ENCODE results near the gene TEDDM1.
A peak's percentile ranks its signal among the peaks of the same experiment; 100 is the strongest.

Gene TEDDM1

DNA sequence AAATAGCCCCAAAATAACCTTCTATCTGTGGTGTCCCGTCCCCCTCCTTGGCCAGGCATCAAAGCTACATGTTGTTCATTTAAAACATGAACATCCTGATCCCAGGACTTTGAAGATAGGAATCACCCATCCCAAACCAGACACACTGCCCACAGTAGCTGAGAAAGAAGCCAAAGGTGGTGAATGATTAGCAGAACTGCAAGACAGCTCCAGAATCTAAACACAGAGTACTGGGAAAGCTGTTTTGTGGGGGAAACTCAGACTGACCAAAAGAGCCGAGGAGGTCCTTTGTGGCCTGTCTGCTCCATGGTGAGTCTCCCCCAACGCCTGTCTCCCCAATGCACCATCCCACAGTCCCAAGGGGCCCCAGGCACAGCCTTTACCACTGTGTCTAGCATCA, 7.3 kb upstream of the TEDDM1 start:
- TF ChIP-seq TCF4 (CRISPR knock-in tag; IDR thresholded peaks at IDR 0.05; ENCODE audit: borderline replicate concordance) (no peak), OSR1 (CRISPR knock-in tag; IDR thresholded peaks at IDR 0.05) (no peak), SNAI2 (CRISPR knock-in tag; IDR thresholded peaks at IDR 0.05) (no peak), ZNF8 (CRISPR knock-in tag; IDR thresholded peaks at IDR 0.05) (no peak), ZFP3 (CRISPR knock-in tag; IDR thresholded peaks at IDR 0.05) (no peak), RARB (CRISPR knock-in tag; IDR thresholded peaks at IDR 0.05) (no peak), CSDC2 (CRISPR knock-in tag; IDR thresholded peaks at IDR 0.05) (no peak)
- TF ChIP-seq, protein P1, sequence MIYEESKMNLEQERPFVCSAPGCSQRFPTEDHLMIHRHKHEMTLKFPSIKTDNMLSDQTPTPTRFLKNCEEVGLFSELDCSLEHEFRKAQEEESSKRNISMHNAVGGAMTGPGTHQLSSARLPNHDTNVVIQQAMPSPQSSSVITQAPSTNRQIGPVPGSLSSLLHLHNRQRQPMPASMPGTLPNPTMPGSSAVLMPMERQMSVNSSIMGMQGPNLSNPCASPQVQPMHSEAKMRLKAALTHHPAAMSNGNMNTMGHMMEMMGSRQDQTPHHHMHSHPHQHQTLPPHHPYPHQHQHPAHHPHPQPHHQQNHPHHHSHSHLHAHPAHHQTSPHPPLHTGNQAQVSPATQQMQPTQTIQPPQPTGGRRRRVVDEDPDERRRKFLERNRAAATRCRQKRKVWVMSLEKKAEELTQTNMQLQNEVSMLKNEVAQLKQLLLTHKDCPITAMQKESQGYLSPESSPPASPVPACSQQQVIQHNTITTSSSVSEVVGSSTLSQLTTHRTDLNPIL (CRISPR knock-in tag; IDR thresholded peaks at IDR 0.05; ENCODE audit: low read depth) = no peak
- TF ChIP-seq, protein P2, sequence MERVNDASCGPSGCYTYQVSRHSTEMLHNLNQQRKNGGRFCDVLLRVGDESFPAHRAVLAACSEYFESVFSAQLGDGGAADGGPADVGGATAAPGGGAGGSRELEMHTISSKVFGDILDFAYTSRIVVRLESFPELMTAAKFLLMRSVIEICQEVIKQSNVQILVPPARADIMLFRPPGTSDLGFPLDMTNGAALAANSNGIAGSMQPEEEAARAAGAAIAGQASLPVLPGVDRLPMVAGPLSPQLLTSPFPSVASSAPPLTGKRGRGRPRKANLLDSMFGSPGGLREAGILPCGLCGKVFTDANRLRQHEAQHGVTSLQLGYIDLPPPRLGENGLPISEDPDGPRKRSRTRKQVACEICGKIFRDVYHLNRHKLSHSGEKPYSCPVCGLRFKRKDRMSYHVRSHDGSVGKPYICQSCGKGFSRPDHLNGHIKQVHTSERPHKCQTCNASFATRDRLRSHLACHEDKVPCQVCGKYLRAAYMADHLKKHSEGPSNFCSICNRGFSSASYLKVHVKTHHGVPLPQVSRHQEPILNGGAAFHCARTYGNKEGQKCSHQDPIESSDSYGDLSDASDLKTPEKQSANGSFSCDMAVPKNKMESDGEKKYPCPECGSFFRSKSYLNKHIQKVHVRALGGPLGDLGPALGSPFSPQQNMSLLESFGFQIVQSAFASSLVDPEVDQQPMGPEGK (CRISPR knock-in tag; IDR thresholded peaks at IDR 0.05; ENCODE audit: borderline replicate concordance) = no peak
- TF ChIP-seq, protein P3, sequence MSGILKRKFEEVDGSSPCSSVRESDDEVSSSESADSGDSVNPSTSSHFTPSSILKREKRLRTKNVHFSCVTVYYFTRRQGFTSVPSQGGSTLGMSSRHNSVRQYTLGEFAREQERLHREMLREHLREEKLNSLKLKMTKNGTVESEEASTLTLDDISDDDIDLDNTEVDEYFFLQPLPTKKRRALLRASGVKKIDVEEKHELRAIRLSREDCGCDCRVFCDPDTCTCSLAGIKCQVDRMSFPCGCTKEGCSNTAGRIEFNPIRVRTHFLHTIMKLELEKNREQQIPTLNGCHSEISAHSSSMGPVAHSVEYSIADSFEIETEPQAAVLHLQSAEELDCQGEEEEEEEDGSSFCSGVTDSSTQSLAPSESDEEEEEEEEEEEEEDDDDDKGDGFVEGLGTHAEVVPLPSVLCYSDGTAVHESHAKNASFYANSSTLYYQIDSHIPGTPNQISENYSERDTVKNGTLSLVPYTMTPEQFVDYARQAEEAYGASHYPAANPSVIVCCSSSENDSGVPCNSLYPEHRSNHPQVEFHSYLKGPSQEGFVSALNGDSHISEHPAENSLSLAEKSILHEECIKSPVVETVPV (CRISPR knock-in tag; IDR thresholded peaks at IDR 0.05) = no peak
- TF ChIP-seq, protein P4, sequence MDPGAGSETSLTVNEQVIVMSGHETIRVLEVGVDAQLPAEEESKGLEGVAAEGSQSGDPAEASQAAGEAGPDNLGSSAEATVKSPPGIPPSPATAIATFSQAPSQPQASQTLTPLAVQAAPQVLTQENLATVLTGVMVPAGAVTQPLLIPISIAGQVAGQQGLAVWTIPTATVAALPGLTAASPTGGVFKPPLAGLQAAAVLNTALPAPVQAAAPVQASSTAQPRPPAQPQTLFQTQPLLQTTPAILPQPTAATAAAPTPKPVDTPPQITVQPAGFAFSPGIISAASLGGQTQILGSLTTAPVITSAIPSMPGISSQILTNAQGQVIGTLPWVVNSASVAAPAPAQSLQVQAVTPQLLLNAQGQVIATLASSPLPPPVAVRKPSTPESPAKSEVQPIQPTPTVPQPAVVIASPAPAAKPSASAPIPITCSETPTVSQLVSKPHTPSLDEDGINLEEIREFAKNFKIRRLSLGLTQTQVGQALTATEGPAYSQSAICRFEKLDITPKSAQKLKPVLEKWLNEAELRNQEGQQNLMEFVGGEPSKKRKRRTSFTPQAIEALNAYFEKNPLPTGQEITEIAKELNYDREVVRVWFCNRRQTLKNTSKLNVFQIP (CRISPR knock-in tag; IDR thresholded peaks at IDR 0.05; ENCODE audit: borderline replicate concordance, low read depth) = no peak
- ATAC-seq = no peak

DNA sequence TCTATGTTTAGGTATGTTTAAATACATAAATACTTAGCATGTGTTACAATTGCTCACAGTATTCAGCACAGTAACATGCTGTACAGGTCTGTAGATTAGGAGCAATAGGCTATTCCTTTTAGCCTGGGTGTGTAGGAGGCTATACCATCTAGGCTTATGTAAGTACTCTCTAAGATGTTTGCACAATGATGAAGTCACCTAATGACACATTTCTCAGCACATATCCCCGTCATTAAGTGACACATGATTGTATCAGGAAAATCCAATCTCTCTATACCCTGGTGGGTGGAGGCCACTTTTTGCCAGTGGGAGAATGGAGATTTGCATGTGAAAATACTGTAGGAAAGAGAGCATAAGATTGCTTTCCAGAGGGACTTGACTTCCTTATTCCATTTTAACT, 5.5 kb upstream of the TEDDM1 start:
- TF ChIP-seq TCF4 (CRISPR knock-in tag; IDR thresholded peaks at IDR 0.05; ENCODE audit: borderline replicate concordance) = no peak
- TF ChIP-seq SNAI2 (CRISPR knock-in tag; IDR thresholded peaks at IDR 0.05) = no peak
- TF ChIP-seq ARNTL (CRISPR knock-in tag; IDR thresholded peaks at IDR 0.05; ENCODE audit: borderline replicate concordance, low read depth) = no peak
- TF ChIP-seq ESRRG (CRISPR knock-in tag; IDR thresholded peaks at IDR 0.05) = no peak
- no peak for ATAC-seq

DNA sequence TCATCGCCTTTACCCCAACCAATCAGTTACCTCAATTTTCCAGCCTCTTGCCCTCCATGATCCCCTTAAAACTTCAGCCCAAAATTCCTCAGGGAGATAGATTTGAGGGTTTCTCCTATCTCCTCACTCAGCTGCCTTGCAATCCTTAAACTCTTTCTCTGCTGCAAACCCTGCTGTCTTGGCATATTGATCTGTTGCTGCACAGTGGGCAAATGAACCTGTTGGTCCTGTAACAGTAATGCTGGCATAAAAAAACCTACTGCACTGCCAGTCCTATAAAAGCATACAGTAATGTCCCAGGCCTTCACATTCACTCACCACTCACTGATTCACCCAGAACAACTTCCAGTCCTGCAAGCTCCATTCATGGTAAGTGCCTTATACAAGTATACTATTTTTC, 5.1 kb upstream of the TEDDM1 start:
- TF ChIP-seq, protein P5, sequence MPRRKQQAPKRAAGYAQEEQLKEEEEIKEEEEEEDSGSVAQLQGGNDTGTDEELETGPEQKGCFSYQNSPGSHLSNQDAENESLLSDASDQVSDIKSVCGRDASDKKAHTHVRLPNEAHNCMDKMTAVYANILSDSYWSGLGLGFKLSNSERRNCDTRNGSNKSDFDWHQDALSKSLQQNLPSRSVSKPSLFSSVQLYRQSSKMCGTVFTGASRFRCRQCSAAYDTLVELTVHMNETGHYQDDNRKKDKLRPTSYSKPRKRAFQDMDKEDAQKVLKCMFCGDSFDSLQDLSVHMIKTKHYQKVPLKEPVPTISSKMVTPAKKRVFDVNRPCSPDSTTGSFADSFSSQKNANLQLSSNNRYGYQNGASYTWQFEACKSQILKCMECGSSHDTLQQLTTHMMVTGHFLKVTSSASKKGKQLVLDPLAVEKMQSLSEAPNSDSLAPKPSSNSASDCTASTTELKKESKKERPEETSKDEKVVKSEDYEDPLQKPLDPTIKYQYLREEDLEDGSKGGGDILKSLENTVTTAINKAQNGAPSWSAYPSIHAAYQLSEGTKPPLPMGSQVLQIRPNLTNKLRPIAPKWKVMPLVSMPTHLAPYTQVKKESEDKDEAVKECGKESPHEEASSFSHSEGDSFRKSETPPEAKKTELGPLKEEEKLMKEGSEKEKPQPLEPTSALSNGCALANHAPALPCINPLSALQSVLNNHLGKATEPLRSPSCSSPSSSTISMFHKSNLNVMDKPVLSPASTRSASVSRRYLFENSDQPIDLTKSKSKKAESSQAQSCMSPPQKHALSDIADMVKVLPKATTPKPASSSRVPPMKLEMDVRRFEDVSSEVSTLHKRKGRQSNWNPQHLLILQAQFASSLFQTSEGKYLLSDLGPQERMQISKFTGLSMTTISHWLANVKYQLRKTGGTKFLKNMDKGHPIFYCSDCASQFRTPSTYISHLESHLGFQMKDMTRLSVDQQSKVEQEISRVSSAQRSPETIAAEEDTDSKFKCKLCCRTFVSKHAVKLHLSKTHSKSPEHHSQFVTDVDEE (CRISPR knock-in tag; IDR thresholded peaks at IDR 0.05) = no peak
- no peak for TF ChIP-seq ARNTL (CRISPR knock-in tag; IDR thresholded peaks at IDR 0.05; ENCODE audit: borderline replicate concordance, low read depth)
- no peak for TF ChIP-seq ZFP3 (CRISPR knock-in tag; IDR thresholded peaks at IDR 0.05)

DNA sequence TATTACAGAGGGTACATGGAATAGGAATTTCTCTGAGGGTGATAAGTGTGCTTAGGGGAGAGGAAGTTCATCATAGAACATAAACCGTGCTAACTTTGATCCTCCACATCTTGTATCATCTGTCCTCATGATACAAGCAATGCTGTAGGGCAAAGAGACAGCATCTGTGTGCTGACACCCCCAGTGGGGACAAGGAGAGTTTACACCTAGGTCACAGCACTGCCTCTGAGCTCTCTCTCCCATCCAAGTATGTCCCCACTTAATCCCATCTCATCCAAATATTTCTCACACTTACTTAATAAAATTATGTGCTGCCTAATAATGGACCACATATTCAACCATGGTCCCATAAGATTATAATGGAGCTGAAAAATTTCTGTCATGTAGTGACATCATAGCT, 4.3 kb upstream of the TEDDM1 start:
- 0 out of 3 replicates have a peak, but pooled peaks have one; percentile 33 for ATAC-seq
- TF ChIP-seq GLIS3 (CRISPR knock-in tag; IDR thresholded peaks at IDR 0.05) = no peak
- no peak for TF ChIP-seq ZC3H10 (CRISPR knock-in tag; IDR thresholded peaks at IDR 0.05)
- no peak for TF ChIP-seq BACH2 (CRISPR knock-in tag; IDR thresholded peaks at IDR 0.05; ENCODE audit: borderline replicate concordance)
- no peak for TF ChIP-seq OSR1 (CRISPR knock-in tag; IDR thresholded peaks at IDR 0.05)
- no peak for TF ChIP-seq ZNF565 (CRISPR knock-in tag; conservative IDR thresholded peaks at IDR 0.05; ENCODE audit: low read depth)
- TF ChIP-seq SNAI2 (CRISPR knock-in tag; IDR thresholded peaks at IDR 0.05) = no peak
- TF ChIP-seq, protein P2 (CRISPR knock-in tag; IDR thresholded peaks at IDR 0.05; ENCODE audit: borderline replicate concordance) = no peak
- no peak for TF ChIP-seq ZNF8 (CRISPR knock-in tag; IDR thresholded peaks at IDR 0.05)
- no peak for TF ChIP-seq ZNF70 (CRISPR knock-in tag; IDR thresholded peaks at IDR 0.05)
- TF ChIP-seq ZFP3 (CRISPR knock-in tag; IDR thresholded peaks at IDR 0.05) = no peak
- TF ChIP-seq ISL1 (CRISPR knock-in tag; IDR thresholded peaks at IDR 0.05) = no peak
- no peak for TF ChIP-seq TCF4 (CRISPR knock-in tag; IDR thresholded peaks at IDR 0.05; ENCODE audit: borderline replicate concordance)

More for the DNA sequence above, 5.1 kb upstream of the TEDDM1 start:
- no peak for ATAC-seq
